Tibial artery (tissue), 4 donors: Measurements from ENCODE around the gene TTLL11.

ENCODE experiments used
- DNase-seq, 2 donors: peaks; one replicate each; pipeline ENCODE4 v3.0.0-alpha.2; 2019
- H3K27ac ChIP-seq, 2 donors: fragments of 200-600 bp; sonication (generic) in 1 of 2; 1 replicate in 1 of 2; 2 replicates in 1 of 2; pipeline ENCODE4 v1.5.1; 2018 to 2019; ENCODE audit warnings: mild to moderate bottlenecking in 1 of 2
- H3K27me3 ChIP-seq, 2 donors: fragments of 200-600 bp; sonication (generic) in 1 of 2; one replicate each; pipeline versions ENCODE4 v1.5.1 to v1.6.0; 2016 to 2019
- H3K36me3 ChIP-seq, 3 donors: fragments of 200-600 bp; sonication (generic) in 2 of 3; one replicate each; pipeline ENCODE4 v1.5.1; 2016 to 2019; ENCODE audit warnings: mild to moderate bottlenecking in 2 of 3
- H3K4me1 ChIP-seq, 4 donors: fragments of 200-600 bp; sonication (generic) in 2 of 4; 1 replicate in 3 of 4; 2 replicates in 1 of 4; pipeline ENCODE4 v1.5.1; 2016 to 2019
- H3K4me3 ChIP-seq, 2 donors: fragments of 200-600 bp; sonication (generic) in 1 of 2; 1 replicate in 1 of 2; 2 replicates in 1 of 2; pipeline ENCODE4 v1.5.1; 2018 to 2019; ENCODE audit warnings: mild to moderate bottlenecking in 2 of 2
- H3K9me3 ChIP-seq, 3 donors: fragments of 200-600 bp; sonication (generic) in 1 of 3; one replicate each; pipeline ENCODE4 v1.5.1; 2016 to 2019
- CTCF ChIP-seq, 2 experiments: fragments of 200-600 bp in 1 of 2; fragments of 450-650 bp in 1 of 2; IDR thresholded peaks; one replicate each; pipeline ENCODE4 v1.5.1; 2017 to 2019; ENCODE audit warnings: antibody characterized with exemption in 2 of 2, mild to moderate bottlenecking in 1 of 2, moderate library complexity in 1 of 2
- intact Hi-C: fragments of 100-400 bp; cut with DNase I; formaldehyde crosslinking; loops from one replicate; pipeline ENCODE4 v1.15.0; 2023; ENCODE audit warnings: low total_unique reads

TTLL11 gene

GRCh38 chr9:121786543-121786948 is 306.6 kb downstream of the TTLL11 start:
- H3K27ac ChIP-seq = no peak overlapping the region
- H3K4me3 ChIP-seq = no peak overlapping the region
- H3K27me3 ChIP-seq = no peaks in the 10 kb centered on the region
- peak in 1 of 2 donors; percentile 58 for DNase-seq
- intact Hi-C loops = no loop called here
- peaks cover 15 to 51% (median 33%) of the 10 kb centered on the region in 3 donors for H3K36me3 ChIP-seq
- no peak for TF ChIP-seq CTCF (IDR thresholded peaks at IDR 0.05)
- H3K9me3 ChIP-seq = no peaks in the 10 kb centered on the region
- H3K4me1 ChIP-seq = no peaks in the 10 kb centered on the region

- intact Hi-C loops = no loop called here
- H3K27ac ChIP-seq = no peak overlapping the region
- no peaks in the 10 kb centered on the region for H3K4me1 ChIP-seq
- TF ChIP-seq CTCF (IDR thresholded peaks at IDR 0.05) = no peak
- DNase-seq = no peak
- no peaks in the 10 kb centered on the region for H3K9me3 ChIP-seq
- H3K27me3 ChIP-seq = no peaks in the 10 kb centered on the region
- peaks cover 22 to 58% (median 39%) of the 10 kb centered on the region in 3 donors for H3K36me3 ChIP-seq
- no peak overlapping the region for H3K4me3 ChIP-seq
Measured at GRCh38 chr9:121785673-121786542, 307.2 kb downstream of the TTLL11 start.

- H3K27me3 ChIP-seq = no peaks in the 10 kb centered on the region
- TF ChIP-seq CTCF (IDR thresholded peaks at IDR 0.05) = no peak
- no peaks in the 10 kb centered on the region for H3K9me3 ChIP-seq
- no peak for DNase-seq
- H3K36me3 ChIP-seq = peaks cover 30 to 68% (median 45%) of the 10 kb centered on the region in 3 donors
- H3K4me3 ChIP-seq = no peak overlapping the region
- intact Hi-C loops = no loop called here
- no peaks in the 10 kb centered on the region for H3K4me1 ChIP-seq
- no peak overlapping the region for H3K27ac ChIP-seq
Measured at GRCh38 chr9:121784731-121785411, 308.2 kb downstream of the TTLL11 start.

- Histone ChIP-seq H3K27ac (no peak overlapping the region), H3K36me3 (peaks cover 30 to 73% (median 45%) of the 10 kb centered on the region in 3 donors), H3K4me1 (peaks cover 0 to 1% (median 0%) of the 10 kb centered on the region in 4 donors), H3K9me3 (no peaks in the 10 kb centered on the region), H3K4me3 (no peak overlapping the region), H3K27me3 (no peaks in the 10 kb centered on the region)
- intact Hi-C loops = no loop called here
- TF ChIP-seq CTCF (IDR thresholded peaks at IDR 0.05) = no peak
- DNase-seq = peak in 1 of 2 donors; percentile 53
Measured at GRCh38 chr9:121783521-121784507, 309.3 kb downstream of the TTLL11 start.

GRCh38 chr9:121783111-121783510 is 310.0 kb downstream of the TTLL11 start:
- Histone ChIP-seq H3K9me3 (no peaks in the 10 kb centered on the region), H3K4me3 (no peak overlapping the region), H3K36me3 (peaks cover 30 to 76% (median 45%) of the 10 kb centered on the region in 3 donors), H3K4me1 (peaks cover 0 to 8% (median 0%) of the 10 kb centered on the region in 4 donors), H3K27me3 (no peaks in the 10 kb centered on the region), H3K27ac (no peak overlapping the region)
- intact Hi-C loops = no loop called here
- DNase-seq = no peak
- no peak for TF ChIP-seq CTCF (IDR thresholded peaks at IDR 0.05)
